Right lung (tissue), 5 donors: Measurements from ENCODE around the gene MUC4. TPM values are rescaled to one million over a fixed set of nuclear protein-coding genes. Genes with fewer than 3 reads are reported as not detected.
A peak's percentile ranks its signal among the peaks of the same experiment; 100 is the strongest.
"Not testable (repeated sequence)": the region's sequence is repeated elsewhere in the genome, so short reads cannot be mapped to it uniquely, and the experiment has no call there.

Experiments used
- DNase-seq, 2 donors: peaks; one replicate each; pipeline ENCODE4 v3.0.0-alpha.2; 2013
- polyA plus RNA-seq, 5 donors: library from polyadenylated mRNA; unstranded; fragments of 120-200 nt; gene quantifications; one replicate each; pipeline versions ENCODE4 v1.2.1 to v1.2.3, GENCODE V29; 2013; ENCODE audit warnings: inconsistent platforms in 1 of 5, low replicate concordance in 1 of 5; ENCODE audit not compliant: insufficient read length in 5 of 5, insufficient read depth in 1 of 5

Gene MUC4
- polyA plus RNA-seq, 5 donors: 0.18 to 1.2 (median 0.46) TPM

DNA sequence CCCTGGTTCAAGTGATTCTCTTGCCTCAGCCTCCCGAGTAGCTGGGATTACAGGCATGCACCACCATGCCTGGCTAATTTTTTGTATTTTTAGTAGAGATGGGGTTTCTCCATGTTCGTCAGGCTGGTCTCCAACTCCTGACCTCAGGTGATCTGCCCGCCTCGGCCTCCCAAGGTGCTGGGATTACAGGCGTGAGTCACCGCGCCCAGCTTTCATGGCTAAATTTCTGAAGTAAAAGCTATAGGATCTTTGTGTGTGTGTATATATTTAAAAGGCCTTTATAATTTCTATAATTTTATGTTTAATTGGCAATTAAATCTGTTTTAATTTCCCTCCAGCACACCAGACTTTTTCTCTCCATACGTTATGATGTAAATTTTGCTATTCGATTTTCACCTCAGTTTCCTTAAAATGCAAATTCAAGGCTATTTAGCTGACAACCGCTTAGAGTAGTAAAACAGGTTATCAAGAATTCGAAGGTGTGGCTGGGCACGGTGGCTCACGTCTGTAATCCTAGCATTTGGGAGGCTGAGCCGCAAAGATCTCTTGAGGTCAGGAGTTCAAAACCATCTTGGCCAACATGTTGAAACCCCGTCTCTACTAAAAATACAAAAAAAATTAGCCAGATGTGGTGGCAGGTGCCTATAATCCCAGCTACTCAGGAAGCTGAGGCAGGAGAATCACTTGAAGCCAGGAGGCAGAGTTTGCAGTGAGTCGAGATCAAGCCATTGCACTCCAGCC, 92.0 kb downstream of the MUC4 start:
- peak in 1 of 2 donors; percentile 11 for DNase-seq

DNA sequence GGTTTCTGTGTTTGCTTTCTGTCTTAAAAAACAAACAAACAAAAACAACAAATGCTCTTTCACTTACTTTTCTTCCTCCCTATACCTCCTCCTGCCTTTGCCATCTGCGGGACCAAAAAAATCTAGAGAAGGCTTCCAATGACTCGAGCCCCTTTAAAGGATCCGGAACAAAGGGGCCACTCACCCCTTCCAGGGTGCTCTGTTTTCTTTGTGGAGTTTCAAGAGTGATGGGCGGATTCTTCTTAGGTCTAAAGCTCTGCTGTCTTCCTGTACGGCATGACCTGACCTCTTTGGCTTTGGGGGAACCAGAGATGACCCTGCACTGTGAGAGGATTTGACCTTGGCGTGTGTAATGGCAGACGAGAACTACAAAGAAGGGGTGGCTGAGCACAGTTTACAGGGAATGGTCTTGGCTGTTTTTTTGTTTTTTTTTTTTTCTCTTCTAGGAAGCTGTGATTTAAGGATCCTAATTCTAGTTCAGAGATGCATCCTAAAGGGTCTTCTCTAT, 93.2 kb downstream of the MUC4 start:
- DNase-seq: no peak

DNA sequence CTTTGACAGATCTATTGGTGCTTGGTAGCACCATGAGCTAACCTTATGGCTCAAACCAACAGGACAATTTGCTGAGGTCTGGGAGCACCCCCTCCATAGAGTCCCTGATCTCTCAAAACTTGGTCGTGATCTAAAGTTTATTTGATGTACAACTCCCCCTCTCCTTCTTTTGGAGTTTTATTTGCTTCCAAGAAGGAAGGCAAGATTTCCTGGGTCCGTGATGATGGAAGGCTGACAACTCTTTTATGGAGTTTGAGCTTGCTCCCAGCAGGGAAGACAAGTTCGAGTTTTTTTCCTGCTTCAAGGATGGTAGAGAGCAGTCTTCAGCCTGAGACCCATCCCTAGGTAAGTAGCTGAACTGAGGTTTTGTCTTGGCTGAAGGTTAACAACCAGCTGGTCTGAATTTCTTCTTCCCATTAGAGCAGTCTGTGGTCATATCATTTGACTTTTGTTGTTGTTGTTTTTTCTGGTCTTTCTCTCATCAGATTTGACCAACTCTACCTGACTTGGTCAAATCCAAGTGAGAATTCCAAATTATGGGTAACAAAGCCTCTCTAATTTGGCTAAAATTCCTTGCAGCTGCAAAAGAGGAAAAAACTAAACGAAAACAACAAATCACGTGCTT, 93.8 kb downstream of the MUC4 start:
- DNase-seq: no peak

DNA sequence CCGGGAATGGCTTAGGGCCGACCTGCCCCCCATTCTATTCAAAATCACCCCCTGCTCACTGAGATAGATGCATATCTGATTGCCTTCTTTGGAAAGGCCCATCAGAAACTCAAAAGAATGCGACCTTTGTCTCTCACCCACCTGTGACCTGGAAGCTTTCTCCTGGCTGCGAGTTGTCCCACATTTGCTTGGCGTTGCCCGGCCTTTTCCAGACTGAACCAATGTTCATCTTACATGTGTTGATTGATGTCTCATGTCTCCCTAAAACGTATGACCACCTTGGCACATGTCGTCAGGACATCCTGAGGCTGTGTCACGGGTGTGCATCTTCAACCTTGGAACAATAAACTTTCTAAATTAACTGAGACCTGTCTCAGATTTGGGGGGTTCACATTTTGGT, 94.3 kb downstream of the MUC4 start:
- DNase-seq: no peak

DNA sequence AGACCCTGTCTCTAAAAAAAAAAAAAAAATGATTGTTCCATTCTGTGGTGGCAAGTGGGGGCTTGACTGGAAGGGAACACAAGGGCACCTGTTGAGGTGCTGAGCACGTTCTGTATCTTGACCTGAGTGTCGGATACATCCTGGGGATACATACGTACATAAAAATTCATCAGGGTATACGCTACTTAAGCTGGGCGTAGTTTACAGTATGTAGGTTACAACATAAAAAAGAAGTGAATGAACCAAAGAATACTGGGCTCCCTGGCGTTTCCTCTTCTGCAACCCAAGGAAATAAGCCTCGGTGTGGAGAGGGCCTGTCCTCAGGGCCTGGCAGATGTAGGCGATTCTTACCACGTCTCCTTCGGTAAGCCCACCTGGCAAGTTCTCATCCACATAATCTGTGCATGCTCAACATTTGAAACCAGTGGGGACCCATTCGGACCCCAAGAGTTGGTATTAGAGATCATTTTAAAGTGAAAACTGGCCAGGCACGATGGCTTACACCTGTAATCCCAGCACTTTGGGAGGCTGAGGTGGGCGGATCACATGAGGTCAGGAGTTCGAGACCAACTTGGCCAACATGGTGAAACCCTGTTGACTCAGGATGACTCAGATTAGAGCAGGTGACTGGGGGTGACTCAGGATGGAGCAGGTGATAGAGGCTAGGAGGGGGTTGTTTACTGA, 96.0 kb downstream of the MUC4 start:
- DNase-seq: no peak

DNA sequence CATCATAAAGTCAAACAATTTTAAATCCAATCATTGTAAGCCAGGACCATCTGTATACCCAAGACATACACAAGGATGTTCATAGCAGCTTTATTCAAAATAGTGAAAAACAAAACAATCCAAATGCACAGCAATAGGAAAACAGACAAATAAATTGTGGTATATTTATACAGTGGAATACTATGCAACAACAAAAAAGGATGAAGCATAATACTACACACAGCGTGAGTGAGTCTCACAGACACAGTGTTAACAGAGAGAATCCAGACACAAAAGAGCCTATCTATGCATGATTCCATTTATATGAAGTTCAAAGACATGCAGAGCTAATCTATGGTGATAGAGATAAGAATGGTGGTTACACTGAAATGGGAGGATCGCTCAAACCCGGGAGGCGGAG, 96.6 kb downstream of the MUC4 start:
- DNase-seq: no peak

DNA sequence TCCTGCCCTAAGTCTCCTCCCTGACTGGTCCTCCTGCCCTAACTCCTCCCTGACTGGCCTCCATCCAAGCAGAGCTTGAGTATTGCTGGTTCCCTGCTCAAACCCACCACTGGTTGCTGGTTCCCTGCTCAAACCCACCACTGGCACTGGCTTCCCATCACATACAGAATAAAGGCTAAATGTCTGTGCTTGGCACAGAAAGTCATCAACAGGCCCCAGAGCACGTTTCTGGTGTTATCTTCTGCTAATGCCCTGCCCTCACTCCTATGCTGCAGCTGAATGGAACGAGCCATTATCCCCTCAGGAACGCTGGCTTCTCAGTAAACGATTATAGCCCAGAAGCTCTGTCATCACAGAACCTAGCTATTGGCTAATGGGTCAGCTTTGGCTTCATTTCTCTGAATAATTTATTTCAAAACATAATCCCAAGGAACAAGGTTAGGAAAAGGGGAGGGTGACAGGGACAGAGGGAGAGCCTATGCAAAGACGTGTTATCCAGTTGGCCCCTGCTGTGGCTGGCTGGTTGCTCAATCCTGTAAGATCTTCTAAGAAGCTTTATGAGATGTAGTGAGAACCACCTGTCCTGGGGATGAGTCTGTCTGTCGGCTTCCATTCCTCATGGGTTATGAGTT, 97.2 kb downstream of the MUC4 start:
- DNase-seq: no peak

DNA sequence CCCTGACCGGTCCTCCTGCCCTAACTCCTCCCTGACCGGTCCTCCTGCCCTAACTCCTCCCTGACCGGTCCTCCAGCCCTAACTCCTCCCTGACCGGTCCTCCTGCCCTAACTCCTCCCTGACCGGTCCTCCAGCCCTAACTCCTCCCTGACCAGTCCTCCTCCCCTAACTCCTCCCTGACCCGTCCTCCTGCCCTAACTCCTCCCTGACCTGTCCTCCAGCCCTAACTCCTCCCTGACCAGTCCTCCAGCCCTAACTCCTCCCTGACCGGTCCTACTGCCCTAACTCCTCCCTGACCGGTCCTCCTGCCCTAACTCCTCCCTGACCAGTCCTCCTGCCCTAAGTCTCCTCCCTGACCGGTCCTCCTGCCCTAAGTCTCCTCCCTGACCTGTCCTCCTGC, 98.6 kb downstream of the MUC4 start:
- DNase-seq: not testable (repeated sequence)

DNA sequence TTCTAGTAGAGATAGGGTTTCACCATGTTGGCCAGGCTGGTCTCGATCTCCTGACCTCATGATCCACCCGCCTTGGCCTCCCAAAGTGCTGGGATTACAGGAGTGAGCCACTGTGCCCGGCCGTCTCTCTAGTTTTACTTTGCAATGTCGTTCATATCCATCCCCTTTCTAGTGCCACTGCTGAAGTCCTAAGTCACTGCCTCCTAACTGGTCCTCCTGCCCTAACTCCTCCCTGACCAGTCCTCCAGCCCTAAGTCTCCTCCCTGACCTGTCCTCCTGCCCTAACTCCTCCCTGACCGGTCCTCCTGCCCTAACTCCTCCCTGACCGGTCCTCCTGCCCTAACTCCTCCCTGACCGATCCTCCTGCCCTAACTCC, 99.2 kb downstream of the MUC4 start:
- DNase-seq: not testable (repeated sequence)

DNA sequence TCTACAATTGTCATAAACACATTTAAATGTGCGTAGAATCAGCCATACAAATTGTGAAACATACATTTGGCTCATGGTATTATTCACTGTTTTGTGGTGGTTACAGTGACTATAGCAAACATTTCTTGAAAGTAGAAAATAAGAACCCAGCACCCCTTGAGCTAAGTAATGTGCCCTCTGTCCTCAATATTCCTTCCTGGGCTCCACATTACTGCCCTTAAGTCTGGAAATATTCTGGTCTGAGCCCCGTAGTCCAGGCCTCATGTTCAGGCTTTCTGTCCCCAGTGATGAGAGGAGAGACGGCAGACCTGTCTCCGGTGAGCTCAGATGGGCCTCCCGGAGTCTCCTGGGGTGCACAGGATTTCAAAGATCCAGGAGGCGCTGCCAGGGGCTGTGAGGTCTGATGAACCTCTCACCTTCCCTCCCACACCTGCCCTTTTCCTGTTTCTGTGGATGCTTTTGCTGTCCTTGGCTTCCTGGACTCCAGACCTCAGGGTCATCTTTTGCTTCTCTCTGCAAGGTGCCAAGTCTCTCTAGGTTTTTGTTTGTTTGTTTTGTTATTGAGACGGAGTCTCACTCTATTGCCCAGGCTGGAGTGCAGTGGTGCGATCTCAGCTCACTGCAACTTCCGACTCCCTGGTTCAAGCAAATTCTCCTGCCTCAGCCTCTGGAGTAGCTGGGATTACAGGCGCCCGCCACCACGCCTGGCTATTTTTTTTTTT, 99.8 kb downstream of the MUC4 start:
- DNase-seq: no peak

DNA sequence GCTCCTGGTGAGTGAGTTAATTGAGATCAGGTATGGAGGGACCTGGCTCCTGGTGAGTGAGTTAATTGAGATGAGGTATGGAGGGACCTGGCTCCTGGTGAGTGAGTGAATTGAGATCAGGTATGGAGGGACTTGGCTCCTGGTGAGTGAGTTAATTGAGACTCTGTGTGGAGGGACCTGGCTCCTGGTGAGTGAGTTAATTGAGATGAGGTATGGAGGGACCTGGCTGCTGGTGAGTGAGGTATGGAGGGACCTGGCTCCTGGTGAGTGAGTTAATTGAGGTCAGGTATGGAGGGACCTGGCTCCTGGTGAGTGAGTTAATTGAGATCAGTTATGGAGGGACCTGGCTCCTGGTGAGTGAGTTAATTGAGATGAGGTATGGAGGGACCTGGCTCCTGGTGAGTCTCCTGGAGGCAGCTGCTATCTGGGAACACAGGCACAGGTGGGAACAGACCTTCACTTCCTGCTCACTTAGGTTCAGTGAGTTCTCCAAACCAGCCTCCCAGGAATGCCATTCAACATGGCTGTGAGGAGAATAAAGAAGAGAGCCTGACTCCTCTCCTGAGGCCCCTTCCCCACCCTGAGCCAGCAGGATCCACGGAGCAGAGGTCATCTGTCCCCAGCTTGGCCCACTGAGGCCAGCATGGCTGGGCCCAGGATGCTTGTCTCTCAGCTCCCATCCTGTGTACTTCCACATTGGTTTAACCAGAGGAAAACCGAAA, 100.5 kb downstream of the MUC4 start:
- not testable (repeated sequence) for DNase-seq

DNA sequence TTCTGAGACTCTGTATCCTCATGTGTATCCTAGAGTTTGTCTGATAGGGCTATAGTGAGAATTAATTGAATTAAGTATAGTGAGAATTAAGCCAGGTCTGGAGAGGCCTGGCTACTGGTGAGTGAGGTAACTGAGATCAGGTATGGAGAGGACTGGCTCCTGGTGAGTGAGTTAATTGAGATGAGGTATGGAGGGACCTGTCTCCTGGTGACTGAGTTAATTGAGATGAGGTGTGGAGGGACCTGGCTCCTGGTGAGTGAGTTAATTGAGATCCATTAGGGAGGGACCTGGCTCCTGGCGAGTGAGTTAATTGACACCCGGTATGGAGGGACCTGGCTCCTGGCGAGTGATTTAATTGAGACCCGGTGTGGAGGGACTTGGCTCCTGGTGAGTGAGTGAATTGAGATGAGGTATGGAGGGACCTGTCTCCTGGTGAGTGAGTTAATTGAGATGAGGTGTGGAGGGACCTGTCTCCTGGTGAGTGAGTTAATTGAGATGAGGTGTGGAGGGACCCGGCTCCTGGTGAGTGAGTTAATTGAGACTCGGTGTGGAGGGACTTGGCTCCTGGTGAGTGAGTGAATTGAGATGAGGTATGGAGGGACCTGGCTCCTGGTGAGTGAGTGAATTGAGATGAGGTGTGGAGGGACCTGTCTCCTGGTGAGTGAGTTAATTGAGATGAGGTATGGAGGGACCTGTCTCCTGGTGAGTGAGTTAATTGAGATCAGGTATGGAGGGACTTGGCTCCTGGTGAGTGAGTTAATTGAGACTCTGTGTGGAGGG, 101.4 kb downstream of the MUC4 start:
- DNase-seq: not testable (repeated sequence)

DNA sequence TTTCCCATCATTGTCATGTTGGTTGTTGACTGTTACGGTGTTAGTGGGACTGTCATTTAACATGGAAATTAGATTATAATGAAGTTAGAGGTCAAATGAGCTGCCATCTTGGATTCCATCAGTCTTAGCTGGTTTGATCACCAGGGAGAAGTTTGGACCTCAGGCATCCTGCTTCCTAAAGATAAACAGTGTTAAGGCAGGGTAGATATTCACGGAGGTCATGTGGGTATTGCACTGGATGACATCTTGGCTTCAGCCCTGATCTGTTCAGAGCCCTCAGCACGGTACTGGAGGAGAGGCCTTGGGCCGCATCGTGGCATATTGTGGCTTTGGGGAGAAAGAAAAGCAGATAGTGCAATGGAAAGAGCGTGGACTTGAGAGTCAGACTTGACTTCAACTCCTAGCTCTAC, 102.0 kb downstream of the MUC4 start:
- no peak for DNase-seq

DNA sequence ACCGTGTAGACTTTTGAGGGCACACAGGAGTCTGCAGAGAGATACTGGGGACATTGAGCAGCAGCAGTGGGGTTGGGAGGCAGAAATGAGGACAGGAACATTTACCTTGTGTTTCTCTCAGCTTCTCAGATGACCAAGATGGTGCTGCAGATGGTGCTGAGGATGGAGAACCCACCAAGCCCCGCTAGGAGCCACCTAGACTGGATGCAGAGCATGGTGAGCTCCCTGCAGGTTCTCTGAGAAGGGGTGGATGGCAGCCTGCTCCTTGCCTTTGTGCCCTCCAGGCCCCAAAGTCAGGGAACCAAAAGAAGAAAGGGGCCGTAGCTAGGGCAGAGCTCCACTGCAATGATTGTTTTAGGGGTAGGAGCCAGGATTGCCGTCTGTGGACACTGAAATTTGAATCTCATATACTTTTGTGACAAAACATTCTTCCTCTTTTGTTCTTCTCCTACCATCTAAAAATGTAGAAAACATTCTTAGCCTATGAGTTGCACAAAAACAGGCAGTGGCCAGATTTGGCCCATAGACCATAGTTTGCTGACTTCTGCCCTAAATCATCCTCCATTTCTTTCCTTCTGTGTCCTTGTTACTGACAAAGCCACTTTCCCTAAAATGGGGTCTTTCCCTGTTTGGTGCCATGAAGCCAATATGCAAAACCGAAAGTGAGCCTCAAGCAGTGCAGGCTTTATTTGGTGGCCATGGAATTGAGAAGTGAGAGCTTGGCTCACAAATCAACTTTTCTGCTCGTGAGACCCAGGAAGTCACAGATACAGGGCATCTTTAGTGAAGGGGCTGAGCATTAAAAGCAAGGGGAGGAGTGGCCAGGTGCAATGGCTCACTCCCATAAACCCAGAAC, 102.9 kb downstream of the MUC4 start:
- DNase-seq: no peak

DNA sequence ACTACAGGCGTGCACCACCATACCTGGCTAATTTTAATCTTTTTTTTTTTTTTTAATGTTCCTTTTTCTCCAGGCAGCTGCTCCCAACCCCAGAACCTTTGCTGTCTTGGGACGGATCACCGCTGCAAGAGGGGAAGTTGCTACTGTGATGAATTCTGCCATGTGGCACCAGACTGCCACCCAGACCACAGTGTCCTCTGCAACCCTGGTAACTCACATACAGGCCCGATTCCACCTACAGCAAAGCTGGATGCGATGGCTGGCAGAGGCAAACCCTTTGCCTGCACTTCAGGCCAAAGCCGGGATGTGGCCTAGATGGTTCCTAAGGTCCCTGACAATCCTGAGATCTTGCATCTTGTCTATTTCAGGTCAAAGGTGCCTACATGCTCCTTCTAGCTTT, 103.7 kb downstream of the MUC4 start:
- no peak for DNase-seq

DNA sequence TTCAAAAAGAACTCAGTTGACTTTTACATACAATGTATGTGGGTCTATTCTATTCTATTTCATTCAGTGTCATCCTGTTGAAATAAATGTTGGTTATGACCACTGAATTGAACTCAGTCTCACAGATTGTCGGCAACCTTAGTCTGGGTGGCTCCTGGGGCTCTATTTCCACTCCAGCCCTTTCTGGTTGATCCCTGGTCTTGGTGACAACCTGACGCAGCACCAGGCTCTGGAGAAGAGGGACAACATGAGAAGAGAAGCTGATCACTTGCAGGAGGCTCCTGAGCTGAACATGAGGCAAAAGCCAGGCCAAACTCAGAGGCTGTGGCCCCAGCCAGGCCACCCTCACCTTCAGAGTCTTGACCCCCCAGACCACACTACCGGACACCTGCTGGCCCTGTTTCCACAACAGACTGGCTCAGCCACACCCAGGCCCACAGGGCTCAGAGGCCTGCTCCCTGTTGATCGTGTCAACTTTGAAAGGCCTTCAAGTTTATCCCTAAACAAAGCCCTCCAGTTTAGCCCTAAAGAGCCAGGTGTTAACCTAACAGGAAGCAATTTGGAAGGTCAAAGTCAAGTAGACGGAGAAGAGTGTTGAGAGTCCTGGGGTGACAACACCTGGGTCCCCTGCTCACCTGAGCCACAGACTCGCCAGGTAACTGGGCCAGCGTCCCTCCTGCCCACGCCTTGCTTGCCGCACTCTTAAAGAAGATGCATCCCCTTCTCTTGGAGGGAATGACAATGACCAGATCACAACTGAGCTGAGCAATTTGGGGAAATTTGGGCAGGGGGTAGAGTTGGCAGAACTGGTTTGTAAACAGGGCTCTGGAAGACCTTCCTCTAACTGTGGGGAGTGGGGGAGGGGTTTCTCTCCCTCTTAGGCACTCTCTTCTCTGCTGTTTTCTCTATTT, 106.4 kb downstream of the MUC4 start:
- no peak for DNase-seq

DNA sequence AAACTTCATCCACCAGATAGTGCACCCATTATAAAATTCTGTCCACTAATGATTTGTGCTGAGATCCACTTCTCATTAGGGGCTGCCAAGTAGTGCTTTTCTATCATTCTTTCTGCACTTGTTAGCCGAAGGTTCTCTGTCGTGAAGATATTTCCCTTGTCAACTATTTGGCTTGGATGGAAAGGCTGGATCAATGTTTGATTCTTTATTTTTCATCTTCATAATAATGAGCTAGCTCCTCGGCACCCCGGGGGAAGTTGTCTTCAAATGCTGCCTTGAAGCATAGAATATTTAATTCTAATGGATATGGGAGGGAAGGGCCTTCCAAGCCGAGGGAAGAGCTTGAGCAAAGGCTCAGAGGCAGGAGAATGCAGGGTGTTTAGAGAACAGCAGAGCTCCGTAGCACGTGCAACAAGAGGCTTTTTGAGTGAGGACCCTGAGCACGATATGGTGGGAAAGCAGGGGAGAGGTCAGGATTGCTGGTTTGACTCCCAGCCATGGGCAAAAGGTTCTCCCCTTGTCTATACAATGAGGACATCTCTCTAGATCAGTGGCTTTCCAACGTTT, 107.2 kb downstream of the MUC4 start:
- DNase-seq: no peak

DNA sequence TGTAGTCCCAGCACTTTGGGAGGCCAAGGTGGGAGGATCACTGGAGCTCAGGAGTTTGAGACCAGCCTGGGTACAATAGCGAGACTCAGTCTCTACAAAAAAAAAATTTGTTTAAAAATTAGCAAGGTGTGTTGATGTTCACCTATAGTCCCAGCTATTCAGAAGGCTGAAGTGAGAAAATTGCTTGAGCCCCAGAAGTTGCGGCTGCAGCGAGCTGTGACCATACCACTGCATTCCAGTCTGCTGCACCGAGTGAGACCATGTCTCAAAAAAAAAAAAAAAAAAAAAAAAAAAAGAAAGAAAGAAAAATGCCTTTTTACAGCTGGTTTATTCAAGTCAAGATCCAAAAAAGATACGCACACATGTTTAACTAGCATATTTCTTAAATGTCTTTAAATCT, 108.0 kb downstream of the MUC4 start:
- DNase-seq: no peak
